NCI-H526 treated with DMSO at 0.1 percent for 48 hours (cell line): ENCODE results near the gene NOP9.
"Not testable (repeated sequence)": the region's sequence is repeated elsewhere in the genome, so short reads cannot be mapped to it uniquely, and the experiment has no call there.

Source experiments
- DNase-seq: peaks from one replicate; lab custom pipeline; 2025; lab: John Stamatoyannopoulos, UW

The NOP9 gene

DNA sequence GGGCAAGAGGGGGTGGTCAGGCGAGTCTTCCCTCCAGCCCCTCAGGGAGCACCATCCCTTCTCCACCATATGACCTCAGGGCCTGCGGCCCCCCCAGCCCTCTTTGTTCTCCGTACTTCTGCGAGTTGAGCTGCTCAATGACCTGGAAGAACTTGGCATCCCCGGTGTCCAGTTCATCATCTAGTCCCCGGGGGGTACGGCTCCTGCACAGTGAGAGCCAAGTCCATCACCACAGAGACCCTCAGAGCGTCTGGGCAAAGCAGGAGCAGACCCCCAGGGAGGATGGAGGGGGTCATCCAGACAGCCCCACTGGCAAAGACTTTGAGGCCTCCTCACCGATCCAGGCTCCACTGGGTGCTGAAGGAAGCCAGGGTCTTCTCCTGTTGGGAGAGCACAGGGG lies 26.3 kb downstream of the NOP9 start:
- no peak for DNase-seq

DNA sequence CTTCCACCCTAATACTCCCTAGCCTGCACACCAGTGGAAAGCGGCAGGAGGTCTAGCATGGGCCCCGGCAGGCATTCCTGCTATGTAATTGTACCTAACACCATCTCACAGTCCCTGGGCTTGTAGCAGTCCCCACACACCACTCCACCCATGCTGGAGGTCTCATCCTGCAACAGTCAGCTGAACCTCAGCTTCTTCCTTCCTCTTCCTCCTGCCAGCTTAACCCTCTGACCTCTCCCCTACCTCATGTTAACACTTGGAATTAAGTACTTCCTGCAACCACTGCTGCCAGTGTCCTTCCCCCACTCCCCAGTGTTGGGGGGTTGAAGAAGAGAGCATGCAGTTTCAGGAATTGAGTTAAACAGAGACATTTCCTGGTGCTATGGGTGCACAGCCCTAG lies 27.7 kb downstream of the NOP9 start:
- no peak for DNase-seq

DNA sequence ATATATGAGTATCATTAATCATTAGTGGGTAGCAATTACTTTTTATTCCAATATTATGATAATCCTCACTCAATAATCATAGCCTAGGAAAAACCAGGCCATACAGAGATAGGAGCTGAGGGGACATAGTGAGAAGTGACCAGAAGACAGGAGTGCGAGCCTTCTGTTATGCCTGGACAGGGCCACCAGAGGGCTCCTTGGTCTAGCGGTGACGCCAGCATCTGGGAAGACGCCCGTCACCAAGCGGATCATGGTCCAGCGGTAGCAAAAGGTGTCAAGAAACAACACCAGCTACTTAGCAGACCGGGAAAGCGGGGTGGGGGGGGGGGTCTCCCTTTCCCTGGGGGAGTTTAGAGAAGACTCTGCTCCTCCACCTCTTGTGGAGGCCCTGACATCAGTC lies 28.3 kb downstream of the NOP9 start:
- not testable (repeated sequence) for DNase-seq

DNA sequence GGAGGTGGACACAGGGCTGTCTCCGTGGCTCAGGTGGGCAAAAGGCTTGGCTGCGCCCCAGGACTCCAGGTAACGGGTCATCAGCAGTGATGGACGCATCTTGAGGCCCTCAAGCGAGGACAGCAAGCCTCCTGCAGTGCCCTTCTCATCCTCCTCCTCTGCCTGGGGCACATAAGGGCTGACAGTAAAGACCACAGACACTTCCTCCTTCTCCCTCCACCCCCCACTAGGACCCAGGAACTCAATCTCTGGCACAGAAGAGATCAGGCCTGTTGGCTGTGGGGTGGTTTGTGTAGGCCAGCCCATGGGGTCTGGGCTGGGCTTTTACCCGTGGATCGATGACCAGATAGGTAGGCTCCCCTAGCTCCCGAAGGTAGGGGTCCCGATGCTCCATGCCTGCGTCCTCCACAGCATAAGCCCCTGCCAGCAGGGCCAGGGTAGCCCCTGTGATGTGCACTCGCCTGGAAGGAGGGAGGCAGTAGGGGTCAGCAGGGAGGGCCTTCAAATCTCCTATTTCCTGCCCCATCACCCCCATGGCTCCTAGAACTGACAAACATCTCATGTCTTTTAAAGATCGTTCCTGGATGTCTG lies 29.5 kb downstream of the NOP9 start:
- no peak for DNase-seq

DNA sequence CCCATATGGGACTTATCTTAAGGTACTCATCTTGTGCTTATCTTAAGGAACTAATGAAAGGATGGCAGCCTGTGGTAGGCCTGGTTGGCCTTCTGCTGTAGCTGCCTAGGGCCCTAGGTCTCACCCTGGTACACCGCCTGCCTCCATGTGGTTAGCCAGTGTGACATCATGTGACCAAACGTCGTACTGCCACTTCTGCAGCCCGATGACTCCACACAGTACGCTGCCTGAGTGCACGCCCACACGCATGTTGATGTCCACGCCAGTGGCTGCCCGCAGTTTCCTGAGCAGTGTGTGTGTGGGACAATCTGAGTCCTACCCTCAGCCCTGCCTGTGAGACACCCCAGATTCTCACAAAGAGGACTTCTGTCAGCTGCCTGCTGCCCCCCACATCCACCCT lies 30.1 kb downstream of the NOP9 start:
- no peak for DNase-seq

DNA sequence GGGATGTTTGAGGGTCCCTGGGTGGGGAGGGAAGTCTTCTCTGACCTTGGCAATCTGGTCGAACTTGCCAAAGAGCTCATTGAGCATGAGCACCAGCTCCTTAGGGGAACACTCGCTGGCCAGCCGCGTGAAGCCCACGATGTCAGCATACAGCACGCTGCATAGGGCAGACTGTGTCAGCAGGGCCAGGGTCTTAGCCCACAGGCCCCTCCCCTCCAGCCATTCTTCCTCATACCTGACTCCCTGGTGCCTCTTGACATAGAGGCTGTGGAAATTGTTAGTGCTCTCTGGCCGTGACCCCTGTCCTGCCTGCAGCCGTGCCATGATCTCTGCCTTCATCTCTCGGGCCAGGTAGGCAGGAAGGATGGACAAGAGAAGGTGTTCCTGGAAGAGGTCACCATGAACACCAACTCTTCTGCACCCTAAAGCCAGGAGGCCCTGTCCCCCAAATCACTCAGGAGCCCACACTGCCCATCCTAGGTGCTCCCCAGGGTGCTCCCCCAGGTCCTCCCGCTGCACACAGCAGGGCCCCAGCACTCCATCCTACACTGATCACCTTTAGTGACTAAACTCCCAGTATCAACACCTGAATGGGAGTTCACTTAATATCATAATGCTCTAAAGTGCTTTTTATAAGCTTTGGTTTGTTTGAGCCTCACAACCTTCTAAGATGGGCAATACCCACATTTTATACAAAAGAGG lies 31.5 kb downstream of the NOP9 start:
- DNase-seq = no peak

DNA sequence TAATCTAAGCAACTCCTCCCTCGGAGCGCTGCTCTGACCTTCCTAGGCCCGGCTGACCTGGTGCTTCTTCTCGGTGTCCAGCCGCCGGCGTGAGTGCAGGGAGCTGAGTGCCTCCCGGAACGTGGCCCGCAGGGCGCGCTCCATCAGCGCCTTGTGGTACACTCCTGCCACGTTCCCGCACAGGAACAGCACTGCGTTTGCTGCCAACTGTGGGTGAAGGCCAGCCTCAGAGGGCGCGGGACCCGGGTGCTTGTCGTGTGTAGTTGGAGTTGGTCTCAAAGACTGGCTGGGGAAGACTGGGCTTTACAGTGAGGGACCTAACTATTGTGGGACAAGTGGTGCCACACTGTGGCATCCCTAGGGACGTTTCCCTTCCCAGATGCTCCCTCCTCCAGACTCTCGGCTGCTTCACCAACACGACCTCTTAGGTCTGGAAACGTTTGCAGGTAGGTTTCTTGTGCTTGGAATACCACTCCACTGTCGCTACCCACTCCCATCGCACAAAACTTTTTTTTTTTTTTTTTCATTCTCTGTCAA lies 32.1 kb downstream of the NOP9 start:
- no peak for DNase-seq

DNA sequence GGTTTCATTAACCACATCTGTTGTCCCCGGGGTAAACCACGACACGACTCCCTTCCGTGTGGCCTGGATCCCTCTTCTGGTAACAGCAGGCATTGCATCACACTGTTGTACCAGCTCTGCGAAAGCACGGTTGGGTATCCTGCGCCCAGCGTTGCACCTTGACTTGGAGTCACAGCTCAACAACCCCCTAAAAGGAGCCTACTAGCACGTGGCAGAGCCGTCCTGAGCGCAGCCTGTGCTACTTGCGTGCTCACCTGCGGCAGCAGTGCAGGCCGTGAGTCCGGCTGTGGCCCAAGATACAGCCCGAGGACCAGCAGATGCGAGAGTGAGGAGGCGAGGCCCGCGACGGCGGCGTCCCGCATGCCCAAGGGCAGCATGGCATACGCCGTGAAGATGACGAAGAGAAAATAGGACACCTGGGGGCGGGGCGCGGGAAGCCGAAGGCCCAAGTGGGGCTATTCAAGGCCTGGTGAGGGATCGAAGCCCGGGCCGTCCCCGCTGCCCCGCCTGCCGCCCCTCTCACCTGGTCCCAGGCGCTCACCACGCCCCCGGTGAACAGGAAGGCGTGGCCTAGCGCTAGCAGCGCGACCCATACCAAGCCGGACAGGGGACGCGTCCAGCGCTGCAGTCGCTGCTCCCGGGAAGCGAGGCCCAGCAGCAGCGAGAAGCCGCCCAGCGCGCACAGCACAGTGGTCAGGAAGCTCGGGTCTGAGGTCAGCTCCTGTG lies 32.8 kb downstream of the NOP9 start:
- DNase-seq = peak; percentile 35

DNA sequence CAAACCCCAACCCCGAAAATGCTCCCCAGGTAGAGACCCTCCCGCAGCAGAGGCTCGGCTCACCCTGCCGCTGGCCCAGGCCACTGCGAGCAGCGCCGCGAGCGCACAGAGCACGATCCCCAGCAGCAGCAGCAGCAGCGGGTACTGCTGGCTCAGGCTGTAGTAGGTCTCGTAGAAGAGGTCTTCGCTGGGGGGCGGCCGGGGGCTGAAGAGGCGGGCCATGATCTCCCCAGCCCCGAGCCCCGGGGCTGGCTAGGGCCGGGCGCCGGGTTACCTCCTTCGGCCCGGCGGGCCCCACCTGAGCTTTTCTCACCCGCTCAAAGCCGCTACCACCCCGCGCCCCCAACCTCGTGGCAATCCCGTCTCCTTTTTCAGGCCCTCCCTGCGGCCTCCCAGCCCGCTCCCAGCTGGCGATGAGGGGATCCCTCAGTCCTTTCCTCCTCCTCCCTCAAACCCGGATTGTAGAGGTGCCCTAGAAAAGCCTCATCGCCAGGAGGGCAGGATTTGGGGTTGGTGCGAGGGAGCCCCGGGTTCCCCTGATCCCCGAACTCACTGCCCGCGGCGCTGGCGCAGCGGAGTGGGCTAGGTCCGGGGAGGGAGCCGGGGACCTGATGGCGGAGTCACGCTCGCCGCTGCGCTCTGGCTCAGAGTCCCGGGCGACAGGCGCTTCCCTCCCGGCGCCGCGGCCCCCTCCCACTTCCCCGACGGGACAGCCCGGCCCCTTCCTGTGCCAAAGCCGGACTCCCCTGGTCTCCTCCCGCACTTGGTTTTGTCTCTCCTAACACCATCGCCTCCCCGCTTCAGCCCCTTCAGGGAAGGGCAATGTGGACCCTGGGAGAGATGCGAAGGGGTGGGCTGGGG lies 35.0 kb downstream of the NOP9 start, which contains the start of gene ADCY4:
Gene ADCY4, minus strand, starts transcription at position 641 of the 861 bp plus-strand sequence. Its CDS starts 419 bp downstream, at position 222.
- no peak for DNase-seq

DNA sequence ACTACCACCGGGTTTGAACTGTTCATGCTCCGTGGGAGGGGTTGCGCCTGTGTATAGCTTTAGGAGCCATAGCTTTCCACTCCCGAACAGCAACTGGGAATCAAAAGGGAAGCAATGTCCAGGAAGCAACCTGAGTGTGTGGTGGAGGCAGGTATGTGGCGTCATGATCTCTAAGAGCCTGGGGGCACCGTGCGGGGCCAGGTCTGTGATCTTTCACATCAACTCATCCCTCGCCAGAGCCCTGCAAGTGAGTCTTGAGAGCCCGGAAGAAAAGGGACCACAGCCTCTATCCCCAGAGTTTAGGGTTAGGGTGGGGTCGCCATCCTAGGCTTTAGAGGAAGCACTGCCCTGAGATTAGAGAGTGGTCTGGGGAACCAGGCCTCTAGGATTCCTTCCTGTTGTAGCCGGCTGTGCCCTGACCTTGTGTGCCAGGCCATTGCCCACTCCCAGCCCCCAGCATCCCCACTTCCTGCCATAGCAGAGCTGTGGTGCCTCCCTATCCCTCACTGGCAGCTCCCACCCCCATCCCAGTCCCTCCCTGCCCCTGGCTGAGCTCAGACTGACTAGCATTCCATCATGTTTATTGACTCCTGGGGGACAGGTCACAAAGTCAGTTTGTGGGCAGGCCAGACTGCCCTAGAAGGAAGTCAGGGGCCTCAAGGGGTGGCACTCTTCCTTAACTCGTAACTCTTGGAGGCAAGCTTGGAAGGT lies 36.0 kb downstream of the NOP9 start:
- DNase-seq = no peak

DNA sequence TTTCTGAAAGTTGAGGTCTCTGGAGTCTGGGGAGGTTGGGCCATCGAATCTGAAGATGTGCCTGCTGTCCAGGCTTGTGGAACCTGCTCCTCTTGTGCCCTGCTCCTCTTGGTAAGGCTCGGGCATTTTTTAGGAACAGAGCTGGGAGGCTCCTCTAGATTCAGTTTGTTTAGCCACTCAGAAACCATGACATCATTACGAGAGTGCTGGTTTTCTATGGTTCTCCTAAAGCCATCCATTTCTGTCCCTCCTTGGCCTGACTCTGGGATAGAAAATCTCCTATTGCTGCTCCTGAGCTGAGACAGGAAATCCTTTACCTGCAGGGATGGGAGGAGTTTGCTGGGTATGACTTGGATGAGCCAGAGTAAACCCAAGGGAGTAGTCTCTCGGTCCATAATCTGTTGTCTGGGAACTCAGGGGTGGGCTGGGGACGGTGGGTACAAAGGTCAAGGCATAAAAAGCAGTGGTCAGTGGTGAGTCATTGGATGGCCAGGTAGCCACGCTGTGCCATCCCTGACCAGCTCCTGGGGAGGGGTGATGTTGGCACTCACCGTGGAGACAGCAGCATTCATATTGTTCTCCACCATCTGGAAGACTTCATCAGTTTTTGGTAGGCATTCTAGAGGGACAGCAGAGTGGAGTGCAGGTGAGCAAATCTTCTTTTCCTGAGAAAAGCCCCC lies 37.6 kb downstream of the NOP9 start:
- DNase-seq = no peak

DNA sequence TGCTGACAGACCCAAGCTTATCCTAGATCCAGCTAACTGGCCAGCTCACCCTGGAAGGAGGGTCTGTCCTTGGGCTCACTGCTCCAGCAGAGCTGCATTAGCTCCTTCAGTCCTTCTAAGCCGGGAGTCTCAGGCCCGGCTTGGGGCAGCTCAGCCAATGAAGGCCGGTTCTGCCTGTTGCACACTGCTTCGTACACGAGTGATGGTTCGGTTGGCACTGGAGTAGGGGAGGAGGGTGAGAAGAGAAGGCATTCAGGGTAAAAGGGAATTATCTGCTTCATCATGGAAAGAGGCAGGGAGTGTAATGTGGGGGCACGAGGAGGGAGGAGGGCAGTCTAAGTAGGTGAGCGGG lies 38.1 kb downstream of the NOP9 start:
- DNase-seq = no peak

DNA sequence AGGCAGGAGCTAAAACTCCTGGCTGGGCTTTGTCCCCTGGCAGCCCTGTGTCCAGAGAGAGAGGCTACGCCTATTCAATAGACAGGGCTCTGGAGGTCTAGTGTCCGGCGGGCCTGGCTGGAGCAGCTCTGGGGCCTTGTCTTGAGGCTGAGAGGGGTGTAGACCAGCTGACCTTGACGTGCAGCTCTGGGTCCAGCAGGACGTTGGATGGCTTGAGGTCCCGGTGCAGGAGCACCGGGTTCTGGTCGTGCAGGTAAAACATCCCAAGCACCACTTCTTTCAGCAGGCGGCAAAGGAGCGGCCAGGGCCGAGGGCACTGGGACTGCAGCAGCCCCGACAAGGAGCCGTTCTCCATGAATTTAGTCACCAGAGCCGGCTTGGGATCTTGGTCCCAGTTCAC lies 39.2 kb downstream of the NOP9 start:
- no peak for DNase-seq

DNA sequence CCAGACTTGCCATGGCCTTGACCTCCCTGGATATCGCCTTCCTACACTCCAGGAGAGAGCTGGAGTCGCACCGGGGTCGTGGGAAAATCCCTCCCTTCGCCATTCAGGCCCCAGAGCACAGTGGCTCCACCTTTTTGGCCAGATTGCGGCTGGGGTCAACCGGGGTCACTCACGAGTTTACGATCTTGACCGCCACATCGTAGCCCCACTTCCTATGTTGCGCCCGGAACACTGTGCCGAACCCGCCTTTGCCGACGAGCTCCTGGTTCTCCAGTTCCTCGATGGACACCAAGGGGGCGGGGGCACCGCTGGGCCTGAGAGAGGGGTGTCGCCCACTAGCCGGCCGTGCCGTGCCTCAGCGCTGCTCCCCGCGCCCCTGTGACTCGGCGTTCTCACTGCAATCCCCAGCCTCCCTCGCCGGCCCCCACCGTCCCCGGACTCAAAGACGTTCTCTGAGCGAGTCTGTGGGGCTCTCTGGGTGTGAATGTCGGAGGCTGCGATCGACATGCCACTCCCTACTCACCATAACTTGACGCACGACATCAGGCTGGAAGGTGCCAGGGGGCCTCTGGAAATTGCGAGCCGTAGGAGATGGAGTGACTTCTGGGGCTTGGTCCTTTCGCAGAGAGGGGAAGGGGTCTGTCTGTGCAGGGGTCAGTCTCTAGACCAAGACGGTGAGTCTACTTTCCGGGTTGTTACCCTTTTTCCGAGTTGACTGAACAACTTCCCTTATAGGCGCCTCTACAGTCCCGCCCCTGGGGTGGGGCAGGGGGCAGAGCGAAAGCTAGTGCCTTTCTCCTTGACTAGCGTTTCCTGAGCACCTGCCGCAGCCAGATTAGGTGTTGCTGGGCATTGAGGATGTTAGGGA lies 39.9 kb downstream of the NOP9 start, which contains the start of gene RIPK3:
Gene RIPK3, minus strand, starts transcription at position 708 of the 868 bp plus-strand sequence. Its CDS starts 165 bp downstream, at position 543.
- DNase-seq = no peak

DNA sequence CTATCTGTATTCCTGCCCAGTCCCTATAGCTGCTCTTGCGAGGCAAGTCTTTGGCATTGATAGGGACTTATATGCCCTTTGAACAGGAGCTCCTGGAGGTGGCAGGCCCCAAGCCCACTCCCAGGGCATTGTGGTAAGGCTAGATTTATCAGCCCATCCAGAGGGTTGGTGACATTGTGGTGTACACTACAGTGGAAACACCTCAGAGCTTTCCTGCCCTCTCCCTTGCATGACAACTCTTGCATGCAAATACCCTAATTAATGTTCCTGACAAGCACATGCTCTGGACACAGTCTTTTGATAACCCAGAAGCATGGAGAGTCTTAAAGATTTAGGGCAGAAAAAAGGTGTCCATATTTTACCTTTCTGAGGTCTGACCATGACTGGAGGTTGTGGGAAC lies 41.0 kb downstream of the NOP9 start:
- DNase-seq = no peak

DNA sequence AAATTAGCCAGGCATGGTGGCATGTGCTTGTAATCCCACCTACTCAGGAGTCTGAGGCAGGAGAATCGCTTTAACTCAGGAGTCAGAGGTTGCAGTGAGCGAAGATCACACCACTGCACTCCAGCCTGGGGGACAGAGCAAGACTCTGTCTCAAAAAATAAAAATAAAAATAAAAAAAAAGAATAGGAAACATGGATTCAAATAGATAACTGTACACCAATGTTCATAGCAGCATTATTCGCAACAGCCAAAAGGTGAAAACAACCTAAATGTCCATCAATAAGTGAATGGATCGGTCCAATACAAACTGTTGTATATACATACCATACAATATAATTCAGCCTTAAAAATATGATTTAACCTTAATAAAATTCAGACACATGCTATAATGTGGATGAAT lies 43.2 kb downstream of the NOP9 start:
- no peak for DNase-seq

DNA sequence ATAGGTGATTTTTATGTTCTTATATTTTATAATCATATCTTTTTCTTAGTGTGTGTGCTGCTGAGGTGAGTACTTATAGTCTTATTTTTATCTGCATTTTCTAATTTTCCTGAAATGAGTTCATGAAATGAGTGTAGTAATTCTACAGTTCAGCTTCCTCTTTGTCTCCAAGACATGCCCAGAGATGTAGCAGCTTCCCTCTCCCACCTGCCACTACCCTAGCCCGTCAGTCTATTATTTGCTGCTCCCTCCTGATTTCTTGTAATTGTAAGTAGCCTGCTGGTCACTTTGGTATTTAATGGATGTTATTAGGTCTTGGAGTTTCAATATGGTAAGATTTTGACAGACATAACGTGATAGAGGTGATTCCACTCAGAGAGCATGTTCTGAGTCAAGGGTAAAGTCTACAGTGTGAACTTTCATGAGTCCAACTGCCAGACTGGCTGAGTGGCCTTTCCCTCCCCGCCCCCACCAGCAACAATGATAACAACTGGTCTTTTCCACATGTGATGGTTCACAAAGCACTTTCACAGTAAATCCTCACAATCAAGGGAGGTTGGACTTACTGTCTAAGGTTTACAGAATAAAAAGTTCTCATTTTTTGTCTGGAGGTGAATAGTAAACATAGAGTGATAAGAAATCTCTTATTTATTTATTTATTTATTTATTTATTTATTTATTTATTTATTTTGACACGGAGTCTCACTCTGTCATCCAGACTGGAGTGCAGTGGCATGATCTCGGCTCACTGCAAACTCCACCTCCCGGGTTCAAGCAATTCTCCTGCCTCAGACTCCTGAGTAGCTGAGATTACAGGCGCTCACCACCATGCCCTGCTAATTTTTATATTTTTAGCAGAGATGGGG lies 44.4 kb downstream of the NOP9 start:
- DNase-seq = no peak

DNA sequence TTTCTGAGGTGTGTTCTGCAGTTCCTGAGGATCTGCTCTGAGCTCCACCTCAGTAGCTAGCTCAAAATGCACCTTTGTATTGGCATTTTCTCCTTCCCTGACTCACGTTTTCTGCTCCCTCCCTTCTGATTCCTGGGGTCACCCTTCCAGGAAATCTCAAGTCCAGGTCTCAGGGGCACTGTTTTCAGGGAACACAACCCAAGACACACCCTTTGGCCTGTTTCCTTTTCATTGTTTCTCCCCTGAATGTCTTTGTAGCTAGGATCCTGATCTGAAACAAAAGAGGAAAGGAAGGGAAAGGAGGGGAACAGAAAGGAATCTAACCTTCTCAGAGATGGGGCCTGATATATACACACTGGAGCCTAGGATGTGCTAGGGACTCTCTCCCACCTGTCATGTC lies 47.5 kb downstream of the NOP9 start:
- no peak for DNase-seq

DNA sequence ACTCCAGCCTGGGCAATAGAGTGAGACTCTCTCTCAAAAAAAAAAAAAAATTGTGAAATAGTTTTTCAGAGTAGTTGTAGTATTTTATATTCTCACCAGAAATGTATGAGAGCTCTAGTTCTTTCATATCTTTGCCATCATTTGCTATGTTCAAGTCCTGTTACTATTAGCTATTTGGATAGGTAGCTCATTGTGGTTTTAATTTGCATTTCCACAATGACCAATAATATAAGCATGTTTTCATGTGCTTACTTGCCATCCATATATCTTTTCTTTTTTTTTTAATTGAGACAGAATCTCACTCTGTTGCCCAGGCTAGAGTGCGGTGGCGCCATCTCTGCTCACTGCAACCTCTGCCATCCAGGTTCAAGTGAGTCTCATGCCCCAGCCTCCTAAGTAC lies 48.5 kb downstream of the NOP9 start:
- DNase-seq = no peak
